Large intestine (tissue), 3 donors: ENCODE results near the gene MEGF10. TPM values are rescaled to one million over a fixed set of nuclear protein-coding genes. Genes with fewer than 3 reads are reported as not detected.

Experiments
- DNase-seq, 2 donors: peaks; one replicate each; pipeline versions ENCODE4 v3.0.0 to v3.0.0-alpha.2; 2013
- H3K27ac ChIP-seq: one replicate; pipeline ENCODE4 v1.5.1; 2013; ENCODE audit warnings: low read length
- H3K27me3 ChIP-seq: 2 replicates; pipeline ENCODE4 v1.6.1; 2013; ENCODE audit warnings: low read length; ENCODE audit not compliant: control insufficient read depth, insufficient read depth
- H3K36me3 ChIP-seq: 2 replicates; pipeline ENCODE4 v1.6.1; 2013; ENCODE audit warnings: low read length; ENCODE audit not compliant: control insufficient read depth, insufficient read depth
- H3K4me1 ChIP-seq: one replicate; pipeline ENCODE4 v1.6.1; 2013; ENCODE audit warnings: low read length; ENCODE audit not compliant: control insufficient read depth, insufficient read depth
- H3K4me3 ChIP-seq: one replicate; pipeline ENCODE4 v1.5.1; 2013; ENCODE audit warnings: low read length
- H3K9me3 ChIP-seq: one replicate; pipeline ENCODE4 v1.6.1; 2013; ENCODE audit warnings: mild to moderate bottlenecking, low read depth, low read length, moderate library complexity; ENCODE audit not compliant: control insufficient read depth
- WGBS: methylation state at CpG from one replicate; pipeline ENCODE4 v1.1.5; 2013; ENCODE audit warnings: low lambda C conversion rate; ENCODE audit not compliant: insufficient coverage; 5-methylcytosine and 5-hydroxymethylcytosine counted together
- polyA plus RNA-seq: library from polyadenylated mRNA; unstranded; fragments of 120-200 nt; gene quantifications from one replicate; pipeline ENCODE4 v1.2.1, GENCODE V29; 2013

Gene MEGF10
- polyA plus RNA-seq, 1 donor = 1.3 TPM

DNA sequence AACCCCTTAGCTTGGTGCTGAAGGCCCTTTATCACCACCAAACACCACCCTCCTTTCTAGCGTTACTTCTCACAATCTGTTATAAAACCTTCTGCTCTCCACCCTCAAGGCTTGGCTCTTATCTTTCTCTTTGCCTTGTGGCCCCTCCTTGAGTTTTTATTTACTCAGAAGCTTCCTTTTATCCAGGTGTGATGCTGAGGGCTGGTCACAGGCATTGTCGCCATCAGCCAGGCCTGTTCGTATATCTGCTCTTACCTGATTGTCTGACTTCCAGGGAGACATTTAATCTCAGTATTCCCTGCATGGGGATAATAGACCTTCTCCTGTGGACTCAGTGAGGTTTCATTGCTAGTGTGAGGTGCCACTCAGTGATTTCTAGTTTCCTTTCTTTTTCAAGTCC, 34.2 kb downstream of the MEGF10 start:
- no peaks in the 10 kb centered on the region for H3K9me3 ChIP-seq
- no peaks in the 10 kb centered on the region for H3K4me1 ChIP-seq
- no peaks in the 10 kb centered on the region for H3K27me3 ChIP-seq
- no peak overlapping the region for H3K4me3 ChIP-seq
- 60% methylated on average over 1 of the region's 3 CpGs for WGBS
- no peaks in the 10 kb centered on the region for H3K36me3 ChIP-seq
- DNase-seq = no peak
- no peak overlapping the region for H3K27ac ChIP-seq

DNA sequence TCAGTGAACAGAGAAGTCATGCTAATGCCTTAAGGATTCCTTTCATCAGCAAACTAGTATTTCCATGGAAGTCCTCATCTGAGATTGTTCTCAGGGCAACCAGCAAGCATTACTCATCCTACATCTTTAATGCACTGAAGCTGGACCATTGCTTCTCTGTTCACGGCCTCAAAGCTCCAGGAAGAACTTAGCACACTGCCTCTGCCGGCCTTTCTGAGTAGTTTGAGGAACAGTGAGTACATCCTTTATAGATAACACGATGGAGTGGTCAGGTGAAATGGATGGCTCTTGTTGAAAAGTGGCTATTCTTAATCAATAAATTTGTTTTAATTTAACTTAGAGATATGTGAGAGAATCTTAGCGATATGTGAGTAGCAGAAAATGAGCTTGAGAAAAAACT, 35.8 kb downstream of the MEGF10 start:
- no peaks in the 10 kb centered on the region for H3K36me3 ChIP-seq
- H3K4me1 ChIP-seq = no peaks in the 10 kb centered on the region
- DNase-seq = no peak
- no peak overlapping the region for H3K27ac ChIP-seq
- no peaks in the 10 kb centered on the region for H3K9me3 ChIP-seq
- no peak overlapping the region for H3K4me3 ChIP-seq
- 75% methylated on average over 2 of the region's 4 CpGs for WGBS
- H3K27me3 ChIP-seq = no peaks in the 10 kb centered on the region

DNA sequence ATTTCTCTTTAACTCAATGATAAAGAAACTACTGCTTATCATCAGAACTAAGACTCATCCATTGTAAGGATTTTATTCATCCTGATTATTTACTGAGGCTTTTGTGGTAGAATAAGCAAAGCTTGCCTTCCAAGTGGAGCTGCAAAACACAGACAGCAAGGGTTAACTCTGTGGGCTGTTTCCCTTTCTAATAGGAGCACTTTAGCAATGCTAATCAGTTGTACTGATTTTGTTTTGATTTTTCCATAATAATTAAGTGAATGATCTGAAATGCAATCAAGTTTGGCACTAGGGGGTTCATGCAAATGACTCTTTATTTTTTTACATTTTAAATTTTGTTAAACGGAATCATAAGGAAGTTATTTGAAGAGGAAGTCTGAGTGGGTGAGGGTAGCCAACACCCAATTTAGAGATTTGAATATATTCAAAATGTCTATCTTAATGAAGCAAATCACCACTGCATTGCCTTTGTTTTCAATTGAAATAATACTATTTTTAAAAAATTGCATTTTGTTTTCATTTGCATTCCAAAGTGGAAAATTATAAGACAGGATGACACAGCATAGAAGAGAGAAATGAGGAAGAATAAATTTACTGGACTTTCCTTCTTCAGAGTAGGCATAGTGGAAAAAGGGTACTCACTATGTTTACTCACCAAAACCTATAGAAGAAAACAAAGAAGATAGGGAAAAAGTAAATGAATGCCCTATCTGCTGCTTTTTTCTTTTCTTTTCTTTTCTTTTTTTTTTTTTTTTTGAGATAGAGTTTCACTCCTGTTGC, 36.6 kb downstream of the MEGF10 start:
- DNase-seq = no peak
- 100% methylated on average over 1 of the region's 1 CpG for WGBS
- Histone ChIP-seq H3K36me3 (no peaks in the 10 kb centered on the region), H3K27ac (no peak overlapping the region), H3K27me3 (no peaks in the 10 kb centered on the region), H3K4me1 (no peaks in the 10 kb centered on the region), H3K4me3 (no peak overlapping the region), H3K9me3 (no peaks in the 10 kb centered on the region)

DNA sequence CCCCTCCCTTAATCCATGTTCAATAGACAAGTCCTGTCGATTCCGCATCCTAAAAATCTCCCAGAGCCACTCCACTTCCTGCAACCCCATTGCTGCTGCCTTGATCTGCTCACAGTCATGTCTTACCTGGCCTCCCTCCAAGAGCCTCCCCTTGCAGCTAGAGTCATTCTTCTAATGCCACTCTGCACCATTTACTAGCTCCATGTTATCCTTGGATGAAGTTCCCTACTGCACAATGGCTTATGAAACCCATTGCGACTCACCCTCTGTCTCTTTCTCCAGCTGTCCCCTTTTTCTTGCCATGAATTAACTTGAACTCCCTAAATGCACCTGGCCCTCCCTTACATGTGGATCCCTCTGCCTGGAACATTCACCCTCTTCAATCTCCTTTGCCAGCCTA, 39.5 kb downstream of the MEGF10 start:
- H3K27me3 ChIP-seq = no peaks in the 10 kb centered on the region
- no peaks in the 10 kb centered on the region for H3K36me3 ChIP-seq
- DNase-seq = no peak
- WGBS = 100% methylated on average over 1 of the region's 3 CpGs
- no peak overlapping the region for H3K27ac ChIP-seq
- no peak overlapping the region for H3K4me3 ChIP-seq
- no peaks in the 10 kb centered on the region for H3K9me3 ChIP-seq
- no peaks in the 10 kb centered on the region for H3K4me1 ChIP-seq

DNA sequence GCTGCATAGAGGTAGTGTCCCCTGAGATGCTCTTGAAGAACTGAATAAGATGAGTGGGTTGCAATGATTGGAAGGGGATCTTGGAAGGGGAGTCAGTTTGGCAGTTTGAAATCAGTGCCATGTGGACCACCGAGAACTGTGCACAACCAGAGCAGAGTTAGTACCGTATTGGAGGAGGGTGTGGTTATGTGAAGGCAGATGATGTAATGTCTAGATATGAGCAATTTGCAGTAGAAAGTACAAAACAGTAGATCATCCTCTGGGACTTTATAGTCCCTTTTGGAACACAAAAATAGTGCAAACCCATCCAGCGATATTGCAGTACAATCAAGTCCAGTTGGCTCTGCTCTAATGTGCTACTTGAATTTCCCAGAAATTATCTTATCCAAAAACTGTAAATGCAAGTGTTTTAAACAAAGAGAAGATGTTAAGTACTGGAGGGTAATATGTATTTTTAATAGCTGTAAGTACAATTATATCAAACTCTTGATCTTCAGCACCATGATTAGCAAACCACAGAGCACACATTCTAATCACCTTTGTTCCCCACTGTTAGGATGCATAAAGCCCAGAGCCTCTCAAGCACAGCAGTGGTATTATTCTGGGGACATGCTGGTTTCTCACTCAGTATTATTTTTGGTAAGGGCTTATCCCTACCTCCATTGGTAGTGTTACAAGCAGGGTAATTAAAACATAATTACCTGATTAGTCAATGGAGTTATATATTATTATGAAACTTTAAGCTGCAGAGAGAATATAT, 41.5 kb downstream of the MEGF10 start:
- 80% methylated on average over 1 of the region's 3 CpGs for WGBS
- H3K9me3 ChIP-seq = no peaks in the 10 kb centered on the region
- H3K27me3 ChIP-seq = no peaks in the 10 kb centered on the region

DNA sequence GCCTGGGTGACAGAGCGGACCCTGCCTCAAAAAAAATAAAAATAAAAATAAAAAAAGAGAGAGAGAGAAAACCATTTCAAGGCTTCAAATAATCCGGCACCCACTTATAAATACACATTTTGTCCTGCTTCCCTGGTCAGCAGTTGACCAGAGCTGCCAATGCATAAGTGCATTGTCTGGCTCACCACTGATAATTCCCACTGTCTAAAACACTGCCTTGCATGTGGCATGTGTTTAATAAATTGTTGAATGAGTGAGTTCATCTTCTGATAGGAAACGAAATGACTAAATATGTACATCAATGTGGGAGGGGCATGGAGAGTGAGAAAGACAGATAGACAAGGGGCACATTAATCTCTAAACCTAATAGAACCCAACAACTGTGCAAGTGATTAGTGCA, 42.9 kb downstream of the MEGF10 start:
- 57% methylated on average over 1 of the region's 3 CpGs for WGBS
- no peaks in the 10 kb centered on the region for H3K9me3 ChIP-seq
- H3K27me3 ChIP-seq = no peaks in the 10 kb centered on the region
- no peak overlapping the region for H3K4me3 ChIP-seq
- no peak overlapping the region for H3K27ac ChIP-seq
- no peaks in the 10 kb centered on the region for H3K36me3 ChIP-seq
- H3K4me1 ChIP-seq = no peaks in the 10 kb centered on the region
- no peak for DNase-seq

More for the DNA sequence above, 41.5 kb downstream of the MEGF10 start:
- H3K4me3 ChIP-seq = no peak overlapping the region
- no peaks in the 10 kb centered on the region for H3K4me1 ChIP-seq
- no peaks in the 10 kb centered on the region for H3K36me3 ChIP-seq
- no peak overlapping the region for H3K27ac ChIP-seq
- no peak for DNase-seq

DNA sequence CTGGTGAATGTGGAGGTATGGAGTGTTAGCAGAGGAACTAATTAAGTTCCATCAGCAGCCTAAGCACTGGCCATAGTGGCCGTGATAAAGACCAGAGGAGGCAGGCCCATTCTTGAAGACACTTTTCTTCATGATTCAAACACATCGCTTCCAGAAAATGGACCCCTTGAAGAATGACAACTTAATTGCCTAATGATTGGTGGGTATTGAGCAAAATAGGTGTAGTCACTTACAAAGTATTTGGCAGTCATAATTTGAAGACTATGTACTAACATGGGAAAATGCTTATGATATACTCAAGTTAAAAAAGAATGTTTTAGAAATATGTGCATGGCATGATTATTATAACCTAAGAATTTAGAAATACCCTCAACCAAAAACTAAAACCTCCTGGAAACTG, 44.8 kb downstream of the MEGF10 start:
- H3K4me1 ChIP-seq = no peaks in the 10 kb centered on the region
- no peak for DNase-seq
- no peaks in the 10 kb centered on the region for H3K27me3 ChIP-seq
- H3K36me3 ChIP-seq = no peaks in the 10 kb centered on the region
- no CpG with 5 or more reads among the region's 2 CpGs for WGBS
- H3K9me3 ChIP-seq = no peaks in the 10 kb centered on the region
- H3K27ac ChIP-seq = no peak overlapping the region
- H3K4me3 ChIP-seq = no peak overlapping the region

DNA sequence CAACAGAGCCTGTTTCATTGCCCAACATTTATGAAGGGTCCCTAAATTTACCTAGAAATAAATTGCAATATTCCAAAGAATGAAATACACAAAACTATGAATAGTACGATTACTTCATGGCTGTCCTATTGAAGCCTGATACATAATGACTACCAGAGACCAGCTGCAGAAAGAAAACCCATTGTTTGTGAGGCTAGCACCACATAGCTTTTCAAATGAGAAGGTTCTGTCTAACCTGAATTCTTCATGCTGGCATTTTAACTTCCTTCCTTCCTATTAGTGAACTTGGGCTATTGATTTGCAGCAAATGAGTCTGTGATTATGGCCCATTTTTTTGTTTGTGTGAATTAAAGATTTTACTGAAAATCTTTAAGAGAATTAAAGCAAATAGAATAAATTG, 47.3 kb downstream of the MEGF10 start:
- WGBS = 100% methylated on average over 1 of the region's 1 CpG
- H3K27ac ChIP-seq = no peak overlapping the region
- no peak for DNase-seq
- no peaks in the 10 kb centered on the region for H3K9me3 ChIP-seq
- no peak overlapping the region for H3K4me3 ChIP-seq
- no peaks in the 10 kb centered on the region for H3K36me3 ChIP-seq
- H3K27me3 ChIP-seq = no peaks in the 10 kb centered on the region
- H3K4me1 ChIP-seq = no peaks in the 10 kb centered on the region

DNA sequence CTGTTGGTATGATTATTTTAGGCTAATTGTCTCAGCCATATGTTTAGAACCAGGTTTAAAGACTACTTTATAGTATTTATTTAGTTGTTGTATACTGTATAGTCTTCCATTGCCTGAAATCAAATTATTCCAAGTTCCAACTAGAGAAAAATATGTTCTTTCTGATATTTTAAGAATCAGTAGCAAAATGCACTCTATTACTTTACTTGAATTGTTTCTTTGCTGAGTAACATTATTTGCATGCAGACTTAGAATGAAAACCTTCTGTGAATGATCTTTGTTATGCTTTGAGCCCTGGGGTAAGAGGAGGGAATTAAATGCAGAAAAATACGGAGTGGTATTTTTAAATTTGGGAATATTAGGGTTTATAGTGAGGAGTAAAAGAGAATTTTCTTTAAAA, 47.9 kb downstream of the MEGF10 start:
- no peak for DNase-seq
- Histone ChIP-seq H3K9me3 (no peaks in the 10 kb centered on the region), H3K36me3 (no peaks in the 10 kb centered on the region), H3K27ac (no peak overlapping the region), H3K27me3 (no peaks in the 10 kb centered on the region), H3K4me3 (no peak overlapping the region), H3K4me1 (no peaks in the 10 kb centered on the region)
- WGBS = 86% methylated on average over 1 of the region's 1 CpG

DNA sequence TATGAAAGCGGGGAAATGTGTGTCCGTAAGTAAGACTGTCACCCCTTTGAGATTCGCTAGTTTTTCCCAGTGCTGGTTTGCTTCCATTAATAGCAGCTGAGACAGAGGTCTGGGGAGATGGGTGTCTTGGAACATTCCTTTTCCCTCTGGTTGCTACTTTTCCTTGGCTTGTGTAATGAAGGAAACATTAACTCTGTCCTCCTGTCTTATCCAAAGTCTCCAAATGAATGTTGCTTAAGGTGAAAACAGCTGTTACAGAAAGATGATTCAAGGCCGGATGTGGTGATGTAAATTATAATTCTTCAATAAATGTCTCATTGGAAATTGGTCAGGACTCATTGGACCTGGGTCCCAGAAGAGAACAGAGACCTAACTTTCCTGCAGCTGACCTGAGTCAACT, 50.0 kb downstream of the MEGF10 start:
- H3K27me3 ChIP-seq = no peaks in the 10 kb centered on the region
- H3K4me3 ChIP-seq = no peak overlapping the region
- no CpG with 5 or more reads among the region's 4 CpGs for WGBS
- H3K36me3 ChIP-seq = no peaks in the 10 kb centered on the region
- no peaks in the 10 kb centered on the region for H3K4me1 ChIP-seq
- H3K9me3 ChIP-seq = no peaks in the 10 kb centered on the region
- no peak overlapping the region for H3K27ac ChIP-seq
- no peak for DNase-seq
